Esophagus mucosa (tissue), 1 donor: ENCODE data around the gene KRT16. TPM values are rescaled to one million over a fixed set of nuclear protein-coding genes. Genes with fewer than 3 reads are reported as not detected.
"Not testable (repeated sequence)": the region's sequence is repeated elsewhere in the genome, so short reads cannot be mapped to it uniquely, and the experiment has no call there.

Source experiments
- ATAC-seq: fragments of 200-7000 bp; cut with Tn5 transposase; one replicate; pipeline ENCODE4 v1.9.1; 2020
- total RNA-seq: library from RNA; stranded (reverse); gene quantifications from one replicate; pipeline ENCODE4 v1.2.4, GENCODE V29; 2023
- donor health status: DM: yes; HTN: yes; CAD: no.

KRT16 gene
- total RNA-seq, 1 donor from 2014 or later = 2,310 TPM

DNA sequence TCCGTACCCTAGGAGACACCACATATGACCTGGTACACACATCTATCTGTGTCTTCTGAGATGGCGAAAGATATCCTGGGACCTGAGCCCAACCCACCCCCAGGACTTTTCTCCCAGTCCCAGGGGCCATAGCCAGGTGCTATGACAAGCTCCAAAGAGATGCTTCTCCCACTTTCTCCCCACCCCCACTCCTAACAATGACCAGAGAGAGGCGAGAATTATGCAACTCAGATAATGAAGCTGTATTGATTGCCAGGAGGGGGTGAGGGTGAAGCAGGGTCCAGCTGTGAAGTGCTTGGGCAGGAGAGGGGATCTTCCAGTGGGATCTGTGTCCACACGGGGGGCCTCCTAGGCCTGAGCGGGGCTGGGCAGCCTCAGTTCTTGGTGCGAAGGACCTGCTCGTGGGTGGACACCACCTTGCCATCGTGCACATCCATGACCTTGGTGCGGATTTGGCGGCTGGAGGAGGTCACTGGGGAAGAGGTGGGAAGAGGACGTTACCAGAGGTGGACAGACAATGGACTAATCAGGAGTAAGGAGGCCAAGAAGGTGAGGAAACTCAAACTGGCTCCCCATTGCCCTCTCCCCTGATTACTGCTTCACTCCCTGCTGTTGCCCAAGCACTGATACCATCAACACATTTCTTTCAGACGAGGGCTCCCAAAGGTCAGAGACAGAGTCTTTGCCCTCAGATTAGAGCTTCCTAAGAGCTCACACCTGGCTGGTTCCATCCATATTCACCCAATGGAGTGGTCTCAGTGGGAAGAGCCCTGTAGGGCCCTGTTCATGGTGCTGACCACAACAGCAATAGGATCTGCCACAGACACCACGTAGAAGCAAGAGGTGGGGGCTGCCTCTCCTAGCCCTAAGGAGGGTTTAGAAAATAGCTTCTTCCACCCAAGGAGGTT lies 30.3 kb downstream of the KRT16 start:
- not testable (repeated sequence) for ATAC-seq

DNA sequence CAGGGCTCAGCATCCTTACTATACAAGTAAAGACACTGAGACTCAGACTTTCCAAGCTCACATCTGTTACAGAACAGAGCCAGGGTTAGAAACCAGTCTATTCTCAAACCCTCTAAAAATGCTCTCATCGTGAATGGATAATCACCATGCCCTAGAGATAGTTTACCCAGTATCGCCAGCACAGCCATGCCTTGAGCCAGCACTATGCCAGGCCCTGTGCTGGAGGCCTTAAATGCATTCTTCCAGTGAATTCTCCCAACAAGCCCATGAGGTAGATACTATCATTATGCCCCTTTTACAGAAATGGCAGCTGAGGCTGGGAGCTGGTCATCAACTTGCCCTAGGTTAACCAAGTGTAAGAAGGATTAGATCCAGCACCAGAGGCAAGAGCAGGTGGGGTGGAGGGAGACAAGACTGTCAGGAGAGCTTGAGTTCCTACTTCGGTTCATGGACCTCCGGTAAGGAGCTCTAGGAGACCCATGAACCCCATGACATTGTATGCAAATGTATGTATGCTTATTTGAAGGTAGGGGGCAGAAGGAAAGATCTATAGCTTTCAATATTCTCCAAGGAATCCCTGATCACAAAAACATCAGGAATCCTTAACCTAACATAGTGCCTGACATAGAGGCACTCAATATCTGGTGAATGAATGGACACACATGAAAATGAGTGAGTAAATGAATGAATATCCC lies 31.1 kb downstream of the KRT16 start:
- ATAC-seq = no peak

DNA sequence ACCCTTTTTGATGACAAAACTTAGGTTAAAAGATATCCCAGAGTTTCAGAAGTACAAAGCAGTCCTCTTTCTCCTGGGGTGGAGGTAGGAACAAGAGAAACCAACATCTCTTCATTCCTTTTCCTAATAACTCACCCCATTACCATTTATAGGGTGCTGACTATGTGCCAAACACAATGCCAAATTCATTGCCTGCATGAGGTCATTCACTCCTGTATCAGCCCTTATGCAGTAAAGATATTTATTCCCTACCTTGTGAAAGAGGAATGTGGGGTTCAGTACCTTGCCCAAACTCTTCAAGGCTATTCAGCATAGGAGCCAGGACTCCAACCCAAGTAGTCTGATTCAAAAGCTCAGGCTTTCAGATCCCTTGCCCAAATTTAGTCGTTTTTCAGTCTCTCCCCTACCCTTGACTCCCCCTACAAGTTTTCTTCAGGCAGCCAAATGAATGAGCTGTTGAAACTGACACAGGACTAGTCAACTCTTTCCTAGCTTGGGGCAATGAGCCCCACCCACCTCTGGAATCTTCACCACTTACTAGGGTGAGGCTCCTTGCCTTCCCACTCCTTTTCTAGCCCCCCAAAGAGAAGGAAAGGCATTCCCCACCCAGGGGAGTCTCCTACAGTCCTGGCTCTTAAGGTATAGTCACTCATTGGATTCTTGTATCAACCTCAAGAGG lies 31.7 kb downstream of the KRT16 start:
- peak; percentile 8 for ATAC-seq

DNA sequence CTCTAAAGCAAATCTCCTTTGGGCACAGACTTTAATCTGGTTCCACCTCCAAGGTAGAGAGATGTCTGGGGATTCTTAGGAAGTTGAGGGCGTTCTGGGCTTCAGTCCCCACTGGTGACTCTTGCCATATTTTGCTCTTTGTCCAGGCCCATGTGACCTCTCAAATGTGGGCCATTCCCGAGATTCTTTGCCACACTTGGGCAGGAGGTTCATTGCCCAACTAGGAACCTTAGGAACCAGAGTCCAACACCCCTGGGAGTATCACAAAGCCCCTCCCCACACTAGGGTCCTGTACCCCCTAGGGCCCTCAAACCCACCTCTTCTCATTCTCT lies 32.4 kb downstream of the KRT16 start:
- peak; percentile 0 for ATAC-seq

DNA sequence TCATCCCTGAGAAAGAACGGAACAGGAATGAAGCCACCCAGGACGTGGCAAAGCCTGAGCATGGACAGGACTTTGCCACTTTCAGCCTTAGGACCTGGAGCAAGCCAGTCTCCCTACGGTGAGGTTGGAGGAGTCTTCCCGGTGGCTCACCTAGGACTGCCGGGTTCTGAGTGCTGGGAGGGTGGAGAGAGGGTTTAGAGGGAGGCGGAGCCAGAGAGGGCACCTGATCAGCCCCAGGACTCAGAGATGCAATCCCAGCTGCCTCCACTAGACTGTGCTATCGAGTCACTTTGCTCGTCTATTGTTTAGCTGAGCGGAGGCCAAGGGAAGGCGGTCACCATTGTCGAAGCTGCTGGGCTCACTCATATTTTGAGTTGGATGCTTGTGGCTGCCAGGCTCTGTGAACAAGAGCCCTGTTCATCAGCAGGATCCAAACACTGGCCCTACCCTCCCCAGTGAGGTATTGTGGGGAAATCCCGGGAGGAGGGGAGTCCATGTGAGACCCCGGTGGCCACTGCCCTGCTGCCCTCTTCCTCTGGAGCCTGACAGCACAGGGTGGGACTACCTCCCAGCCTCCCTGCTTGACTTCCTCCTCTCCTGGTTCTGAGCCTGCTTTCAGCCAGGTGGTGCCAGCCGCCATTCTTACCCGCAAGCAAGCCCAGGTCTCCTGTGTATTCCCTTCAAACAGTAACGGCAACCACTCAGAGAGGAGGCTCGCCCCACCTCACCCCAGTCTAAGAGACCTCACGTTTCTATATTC lies 32.9 kb downstream of the KRT16 start:
- peak; percentile 74 for ATAC-seq

DNA sequence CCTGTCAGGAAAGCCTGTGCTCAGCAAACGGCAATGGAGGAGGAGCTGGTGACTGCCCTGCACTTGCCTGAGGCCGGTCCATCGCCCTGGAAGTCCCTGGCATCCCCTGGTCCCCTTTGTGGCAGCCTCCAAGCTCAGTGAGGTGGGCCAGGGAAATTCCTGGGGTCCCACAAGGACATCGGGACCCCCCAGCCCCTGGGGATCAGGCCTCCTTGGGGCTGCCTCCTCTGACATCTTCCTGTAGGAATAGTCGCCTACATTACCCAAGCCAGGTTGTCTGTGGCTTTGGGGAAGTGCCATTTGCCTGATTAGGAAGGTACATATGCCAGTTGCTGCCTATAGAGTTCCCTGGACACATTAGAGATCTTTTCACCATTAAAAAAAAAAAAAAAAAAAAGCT lies 33.6 kb downstream of the KRT16 start:
- no peak for ATAC-seq

DNA sequence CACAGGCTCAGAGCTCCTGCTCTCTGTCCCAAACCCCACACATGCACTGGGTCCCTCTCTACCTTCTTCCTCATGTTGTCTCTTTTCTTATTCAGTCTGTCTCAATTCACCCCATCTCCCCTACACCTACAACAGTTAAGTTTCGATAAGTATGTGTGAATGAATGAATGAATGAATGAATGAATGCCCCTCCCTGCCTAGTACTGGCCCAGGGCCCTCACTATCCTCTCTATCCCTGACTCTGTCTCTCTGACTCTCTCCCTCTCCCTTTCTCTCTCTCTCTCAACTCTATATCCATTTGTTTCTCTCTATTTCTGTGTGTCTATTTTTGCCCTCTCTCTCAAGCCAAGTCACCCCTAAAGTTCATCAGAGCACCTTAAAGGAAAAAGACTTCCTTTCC lies 34.0 kb downstream of the KRT16 start:
- no peak for ATAC-seq

DNA sequence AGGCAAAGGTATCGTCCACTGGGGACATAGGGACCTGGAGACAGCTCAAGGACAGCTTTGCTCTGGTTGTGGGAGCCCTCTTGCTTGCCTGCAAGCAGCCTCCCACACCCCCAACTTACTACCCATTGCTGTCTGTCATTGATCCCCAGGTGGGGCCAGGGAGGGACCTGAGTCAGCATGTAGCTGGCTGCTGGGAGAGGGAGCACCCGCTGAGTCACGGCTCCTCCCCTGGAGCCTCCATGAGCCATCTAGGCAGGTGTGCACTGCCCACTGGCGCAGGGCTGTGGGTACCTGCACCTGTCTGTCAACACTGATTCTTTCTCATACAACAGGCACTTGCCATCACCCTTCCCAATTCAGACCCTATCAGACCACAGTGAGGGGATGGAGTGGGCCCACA lies 35.8 kb downstream of the KRT16 start:
- ATAC-seq = peak; percentile 81

DNA sequence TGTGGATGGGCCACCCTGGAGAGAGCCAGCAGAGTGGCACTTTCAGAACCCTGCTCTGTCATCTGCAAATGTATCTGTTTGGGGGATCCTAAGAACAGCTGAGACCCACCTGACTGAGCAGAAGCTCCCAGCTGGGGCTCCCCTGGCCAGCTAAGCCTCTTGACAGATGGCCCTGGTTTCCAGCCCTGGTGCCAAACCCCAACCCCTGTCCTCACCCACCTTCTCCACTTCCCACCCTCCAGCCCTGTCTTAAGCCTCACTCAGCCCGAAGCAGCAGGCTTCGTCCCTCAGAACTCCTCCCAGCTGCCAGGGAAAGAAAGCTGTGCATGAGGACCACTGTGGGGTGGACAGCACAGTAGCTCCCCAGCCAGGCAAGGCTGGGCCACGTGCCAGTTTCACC lies 37.2 kb downstream of the KRT16 start:
- no peak for ATAC-seq

DNA sequence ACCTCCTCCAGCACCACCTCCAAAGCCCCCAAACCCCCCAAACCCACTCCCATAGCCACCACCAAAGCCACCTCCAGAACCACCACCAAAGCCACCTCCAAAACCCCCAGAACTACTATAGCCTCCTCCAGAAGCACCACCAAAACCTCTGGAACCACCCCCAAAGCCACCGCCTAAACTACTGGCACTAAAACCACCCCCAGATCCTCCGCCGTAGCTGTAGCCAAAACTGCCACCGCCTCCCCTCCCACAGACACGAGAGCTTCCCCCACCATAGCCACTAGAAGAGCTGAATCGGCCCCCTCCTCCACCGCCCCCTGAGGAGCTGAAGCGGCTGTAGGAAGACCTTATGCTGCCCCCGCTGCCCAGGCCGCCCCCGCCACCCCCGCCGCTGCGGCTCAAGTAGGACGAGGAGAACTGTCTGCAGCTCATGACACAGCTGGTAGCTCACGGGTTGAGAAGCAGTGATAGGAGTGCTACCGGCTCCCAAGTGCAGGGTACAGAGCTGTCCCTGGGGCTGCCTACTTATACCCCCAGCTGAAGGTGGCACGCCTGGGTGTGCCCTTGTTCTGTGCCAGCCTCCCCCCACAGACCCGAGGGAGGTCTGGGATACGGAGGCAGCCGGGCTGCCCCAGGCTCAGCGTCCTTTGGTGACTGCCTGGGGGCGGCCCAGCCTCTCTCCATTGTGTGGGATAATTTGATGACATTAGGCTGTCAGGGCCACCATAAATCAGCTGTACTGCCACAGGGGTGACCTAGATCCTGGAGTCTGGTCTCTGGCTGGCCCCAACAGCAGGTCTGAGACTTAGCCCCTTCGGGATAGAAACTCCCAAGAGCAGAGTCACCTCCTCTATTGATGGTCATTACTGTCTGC lies 40.8 kb downstream of the KRT16 start, which contains the start of gene KRT9:
TSS of gene KRT9 (minus strand) at position 499 of the 874 bp plus-strand sequence. CDS start at position 432, 67 bp downstream.
- no peak for ATAC-seq

DNA sequence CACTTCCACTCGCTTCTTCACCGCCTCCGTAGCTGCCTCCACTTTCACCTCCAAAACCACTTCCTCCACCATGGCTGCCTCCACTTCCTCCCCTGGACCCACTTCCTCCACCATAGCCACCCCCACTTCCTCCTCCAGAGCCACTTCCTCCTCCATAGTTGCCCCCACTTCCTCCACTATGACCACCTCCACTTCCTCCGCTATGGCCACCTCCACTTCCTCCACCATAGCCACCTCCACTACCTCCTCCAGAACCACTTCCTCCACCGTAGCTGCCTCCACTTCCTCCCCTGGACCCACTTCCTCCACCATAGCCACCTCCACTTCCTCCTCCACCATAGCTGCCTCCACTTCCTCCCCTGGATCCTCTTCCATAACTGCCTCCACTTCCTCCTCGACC lies 45.2 kb downstream of the KRT16 start:
- ATAC-seq = no peak

DNA sequence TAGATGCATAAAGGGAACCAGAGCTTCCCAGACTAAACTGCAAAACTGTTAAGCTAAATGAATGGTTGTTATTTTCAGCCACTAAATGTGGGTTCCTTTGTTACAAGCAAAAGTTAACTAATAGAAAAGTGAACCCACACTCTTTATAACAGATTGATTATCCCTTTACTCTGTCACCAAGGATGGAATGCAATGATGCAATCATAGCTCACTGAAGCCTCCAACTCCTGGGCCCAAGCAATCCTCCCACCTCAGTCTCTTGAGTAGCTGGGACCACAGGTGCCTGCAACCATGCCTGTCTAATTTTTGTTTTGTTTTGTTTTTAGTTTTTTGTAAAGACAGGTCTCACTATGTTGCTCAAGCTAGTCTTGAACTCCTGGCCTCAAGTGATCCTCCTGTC lies 47.2 kb downstream of the KRT16 start:
- no peak for ATAC-seq

DNA sequence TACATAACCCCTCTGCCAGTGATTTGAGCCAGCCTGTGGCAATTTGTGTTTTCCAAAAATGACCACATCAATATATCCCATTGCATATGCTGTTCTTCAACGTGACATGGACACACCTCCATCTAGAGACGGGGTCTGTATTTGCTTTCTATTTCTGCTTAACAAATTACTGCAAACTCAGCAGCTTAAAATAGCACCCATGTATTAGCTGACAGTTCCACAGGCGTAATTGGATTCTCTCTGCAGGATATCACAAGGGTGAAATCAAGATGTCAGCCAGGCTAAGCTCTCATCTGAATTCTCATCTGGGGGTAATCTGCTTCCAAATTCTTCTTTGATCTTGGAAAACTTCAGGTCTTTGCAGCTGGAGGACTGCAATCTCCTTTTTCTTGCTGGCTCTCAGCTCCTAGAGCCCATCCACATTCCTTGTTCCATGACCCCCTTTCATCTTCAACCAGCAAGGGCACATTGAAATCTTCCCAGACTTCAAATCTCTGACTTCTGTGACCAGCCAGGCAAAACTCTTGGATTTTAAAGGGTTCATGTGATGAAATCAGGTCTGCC lies 48.9 kb downstream of the KRT16 start:
- no peak for ATAC-seq

DNA sequence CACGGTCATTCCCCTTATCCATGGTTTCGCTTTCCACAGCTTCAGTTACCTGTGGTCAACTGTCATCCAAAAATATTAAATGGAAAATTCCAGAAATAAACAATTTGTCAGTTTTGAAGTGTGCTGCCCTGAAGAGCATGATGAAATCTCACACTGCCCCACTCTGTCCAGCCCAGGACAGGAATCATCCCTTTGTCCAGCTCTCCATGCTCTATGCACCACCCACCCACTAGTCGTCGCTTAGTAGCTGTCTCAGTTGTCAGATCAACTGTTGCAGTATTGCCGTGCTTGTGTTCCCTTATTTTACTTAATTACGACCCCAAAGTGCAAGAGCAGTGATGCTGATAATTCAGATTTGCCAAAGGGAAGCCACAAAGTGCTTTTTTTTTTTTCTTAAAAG lies 51.0 kb downstream of the KRT16 start:
- ATAC-seq = no peak

Other genes with a start within 250 kb of the KRT16 start
- not detected for gene KRT33B, start 243.0 kb downstream of the KRT16 start, total RNA-seq
- 0.44 TPM for gene KRT34, start 230.5 kb downstream of the KRT16 start, total RNA-seq
- gene KRT31, start 215.2 kb downstream of the KRT16 start, total RNA-seq = 4.4 TPM
- gene KRT37, start 188.2 kb downstream of the KRT16 start, total RNA-seq = not detected
- not detected for gene KRT38, start 171.8 kb downstream of the KRT16 start, total RNA-seq
- 0.80 TPM for gene KRT32, start 145.4 kb downstream of the KRT16 start, total RNA-seq
- not detected for gene KRT35, start 131.6 kb downstream of the KRT16 start, total RNA-seq
- gene KRT36, start 122.9 kb downstream of the KRT16 start, total RNA-seq = not detected
- 44,686 TPM for gene KRT13, start 107.2 kb downstream of the KRT16 start, total RNA-seq
- 2,810 TPM for gene KRT15, start 93.9 kb downstream of the KRT16 start, total RNA-seq
- gene KRT19, start 84.5 kb downstream of the KRT16 start, total RNA-seq = 366 TPM
- gene KRT9, start 40.7 kb downstream of the KRT16 start, total RNA-seq = 0.16 TPM
- 5,105 TPM for gene KRT14, start 25.9 kb downstream of the KRT16 start, total RNA-seq
- gene KRT17, start 11.8 kb upstream of the KRT16 start, total RNA-seq = 380 TPM
- gene EIF1, start 76.1 kb upstream of the KRT16 start, total RNA-seq = 725 TPM
- not detected for gene GAST, start 99.6 kb upstream of the KRT16 start, total RNA-seq
- gene HAP1, start 121.9 kb upstream of the KRT16 start, total RNA-seq = 1.4 TPM
- gene JUP, start 173.9 kb upstream of the KRT16 start, total RNA-seq = 1,050 TPM
- gene P3H4, start 199.2 kb upstream of the KRT16 start, total RNA-seq = 1.9 TPM
- gene FKBP10, start 200.2 kb upstream of the KRT16 start, total RNA-seq = 3.1 TPM
- gene NT5C3B, start 223.5 kb upstream of the KRT16 start, total RNA-seq = 22.8 TPM
- gene KLHL10, start 225.1 kb upstream of the KRT16 start, total RNA-seq = 0.32 TPM